Body of pancreas (tissue), 4 donors: Measurements from ENCODE around the gene OST4. TPM values are rescaled to one million over a fixed set of nuclear protein-coding genes. Genes with fewer than 3 reads are reported as not detected.

Experiments
- ATAC-seq: fragments of 150-250 bp; one replicate; pipeline ENCODE4 v1.9.1; 2016
- DNase-seq, 4 donors: peaks; one replicate each; pipeline ENCODE4 v3.0.0-alpha.2; 2019
- H3K27ac ChIP-seq, 4 donors: fragments of 200-600 bp; sonication (generic); 1 replicate in 3 of 4; 2 replicates in 1 of 4; pipeline versions ENCODE4 v1.5.1 to v1.6.1; 2016 to 2019; ENCODE audit warnings: mild to moderate bottlenecking in 1 of 4, mixed read lengths in 1 of 4, moderate library complexity in 1 of 4
- H3K27me3 ChIP-seq, 2 donors: fragments of 200-600 bp; sonication (generic); one replicate each; pipeline ENCODE4 v1.6.0; 2016; ENCODE audit warnings: mild to moderate bottlenecking in 1 of 2
- H3K36me3 ChIP-seq, 2 donors: fragments of 200-600 bp; sonication (generic); replicated peaks in 1 of 2; 2 replicates each; pipeline ENCODE4 v1.5.1; 2016; ENCODE audit warnings: low read depth in 2 of 2; ENCODE audit not compliant: insufficient read depth in 1 of 2
- H3K4me1 ChIP-seq: fragments of 200-600 bp; sonication (generic); one replicate; pipeline ENCODE4 v1.6.0; 2016
- H3K4me3 ChIP-seq, 2 donors: fragments of 200-600 bp; sonication (generic); 1 replicate in 1 of 2; 2 replicates in 1 of 2; pipeline ENCODE4 v1.5.1; 2016 to 2019
- H3K9me3 ChIP-seq, 3 donors: fragments of 200-600 bp; sonication (generic); 1 replicate in 2 of 3; 2 replicates in 1 of 3; pipeline ENCODE4 v1.5.1; 2016
- CTCF ChIP-seq, 7 experiments: fragments of 450-650 bp in 4 of 7; fragments of 200-600 bp in 3 of 7; sonication (generic) in 3 of 7; IDR thresholded peaks; one replicate each; pipeline ENCODE4 v1.5.1; 2016 to 2019; ENCODE audit warnings: antibody characterized with exemption in 7 of 7
- POLR2A ChIP-seq, 3 donors: fragments of 450-650 bp; IDR thresholded peaks; one replicate each; pipeline ENCODE4 v1.6.1; 2016; ENCODE audit warnings: antibody characterized with exemption in 3 of 3, mild to moderate bottlenecking in 2 of 3
- WGBS, 2 donors: methylation state at CpG; one replicate each; pipeline ENCODE4 v1.1.5; 2017; 5-methylcytosine and 5-hydroxymethylcytosine counted together
- intact Hi-C: fragments of 100-400 bp; cut with DNase I; formaldehyde crosslinking; loops from one replicate; pipeline ENCODE4 v1.15.1; 2023
- total RNA-seq, 2 donors: library from RNA; depleted of rRNA; stranded (reverse); fragments of >200 nt; gene quantifications; one replicate each; pipeline ENCODE4 v1.1.0, GENCODE V29; 2016

The OST4 gene
- total RNA-seq, 2 donors from 2014 or later, result 103 to 129 TPM

GRCh38 chr2:27100036-27100435, 28.6 kb upstream of the OST4 start:
- no peaks in the 10 kb centered on the region for H3K9me3 ChIP-seq
- H3K36me3 ChIP-seq, result no peaks in the 10 kb centered on the region
- TF ChIP-seq POLR2A (IDR thresholded peaks at IDR 0.05) (no peak), CTCF (IDR thresholded peaks at IDR 0.05) (no peak)
- ATAC-seq (no peak), DNase-seq (no peak)
- no peak overlapping the region for H3K27ac ChIP-seq
- H3K27me3 ChIP-seq, result no peaks in the 10 kb centered on the region
- H3K4me1 ChIP-seq, result peaks cover 17% of the 10 kb centered on the region
- no peak overlapping the region for H3K4me3 ChIP-seq
- 85 to 100% methylated on average over 2 to 10 of the region's 10 CpGs for WGBS, 2 donors
- intact Hi-C loops, result loop anchor here (5.0 kb wide), 1 partner anchor 182 kb away; the partner anchor contains the start of gene TRIM54

- Histone ChIP-seq H3K27ac (no peak overlapping the region), H3K36me3 (no peaks in the 10 kb centered on the region), H3K4me3 (no peak overlapping the region), H3K9me3 (no peaks in the 10 kb centered on the region), H3K4me1 (peaks cover 17% of the 10 kb centered on the region), H3K27me3 (no peaks in the 10 kb centered on the region)
- WGBS, 2 donors, result 88 to 89% methylated on average over 3 to 9 of the region's 19 CpGs
- DNase-seq (no peak), ATAC-seq (no peak)
- no peak for TF ChIP-seq POLR2A (IDR thresholded peaks at IDR 0.05)
- no peak for TF ChIP-seq CTCF (IDR thresholded peaks at IDR 0.05)
- intact Hi-C loops, result loop anchor here (10.0 kb wide), 1 partner anchor 205 kb away; the partner anchor contains the start of gene UCN
These were observed 28.0 kb upstream of the OST4 start for GRCh38 chr2:27099334-27099955.

- WGBS, 2 donors, result 90 to 91% methylated on average over 14 of the region's 14 CpGs
- Histone ChIP-seq H3K27me3 (no peaks in the 10 kb centered on the region), H3K36me3 (no peaks in the 10 kb centered on the region), H3K4me3 (no peak overlapping the region), H3K27ac (no peak overlapping the region), H3K4me1 (peaks cover 24% of the 10 kb centered on the region), H3K9me3 (no peaks in the 10 kb centered on the region)
- DNase-seq, result no peak
- TF ChIP-seq POLR2A (IDR thresholded peaks at IDR 0.05) (no peak), CTCF (IDR thresholded peaks at IDR 0.05) (no peak)
- intact Hi-C loops, result loop anchor here (10.0 kb wide), 1 partner anchor 207 kb away; the partner anchor contains the start of gene UCN
- no peak for ATAC-seq
These were observed 25.9 kb upstream of the OST4 start for GRCh38 chr2:27097341-27097740.

- Histone ChIP-seq H3K36me3 (no peaks in the 10 kb centered on the region), H3K9me3 (no peaks in the 10 kb centered on the region), H3K4me3 (no peak overlapping the region), H3K27ac (peak overlapping the region in 3 of 4 donors; percentile 5 to 50 (median 15)), H3K27me3 (no peaks in the 10 kb centered on the region), H3K4me1 (peaks cover 24% of the 10 kb centered on the region)
- no peak for ATAC-seq
- TF ChIP-seq CTCF (IDR thresholded peaks at IDR 0.05), result no peak
- TF ChIP-seq POLR2A (IDR thresholded peaks at IDR 0.05), result no peak
- DNase-seq, result no peak
- WGBS, 2 donors, result 45 to 46% methylated on average over 3 of the region's 3 CpGs
- intact Hi-C loops, result loop anchor here (10.0 kb wide), 1 partner anchor 208 kb away; the partner anchor contains the start of gene UCN
These were observed 25.4 kb upstream of the OST4 start for GRCh38 chr2:27096748-27097297.
